HepG2 (cell line): ENCODE measurements around the gene POMT2.

Experiments used
- ZNF552 ChIP-seq: sonication (generic); formaldehyde crosslinking; IDR thresholded peaks from 2 replicates; pipeline ENCODE4 v1.9.0; 2022; ENCODE audit warnings: missing genetic modification reagents, mild to moderate bottlenecking, borderline replicate concordance
- TF ChIP-seq, protein P1 (sequence below): sonication (generic); formaldehyde crosslinking; IDR thresholded peaks from 2 replicates; pipeline ENCODE4 v1.8.0; 2022; ENCODE audit warnings: missing genetic modification reagents, low read depth, mild to moderate bottlenecking, borderline replicate concordance
- TF ChIP-seq, protein P2 (sequence below): sonication (generic); formaldehyde crosslinking; IDR thresholded peaks from 2 replicates; pipeline ENCODE4 v1.4.0; 2020; ENCODE audit warnings: missing genetic modification reagents

DNA sequence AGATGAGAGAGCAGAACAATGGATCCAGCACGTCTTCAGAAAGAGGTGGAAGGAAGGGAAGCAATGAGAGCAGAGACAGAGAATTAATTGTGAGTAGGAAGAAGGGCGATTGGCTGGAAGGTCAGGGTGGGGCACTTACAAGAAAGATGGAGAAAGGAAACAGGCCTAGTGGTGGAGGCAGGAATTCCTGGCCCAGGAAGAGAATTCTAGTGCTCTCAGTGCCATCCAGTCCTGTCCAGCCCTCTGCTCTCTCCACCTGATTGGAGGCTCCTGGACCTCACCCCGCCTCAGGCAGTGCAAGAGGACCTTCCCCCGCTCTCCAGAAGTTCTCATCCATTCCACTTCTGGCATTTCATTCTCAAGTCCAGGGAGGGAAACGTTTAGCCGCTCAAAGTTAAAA lies 92.6 kb downstream of the POMT2 start:
- TF ChIP-seq ZNF552 (CRISPR knock-in tag) = no peak
- TF ChIP-seq, protein P1, sequence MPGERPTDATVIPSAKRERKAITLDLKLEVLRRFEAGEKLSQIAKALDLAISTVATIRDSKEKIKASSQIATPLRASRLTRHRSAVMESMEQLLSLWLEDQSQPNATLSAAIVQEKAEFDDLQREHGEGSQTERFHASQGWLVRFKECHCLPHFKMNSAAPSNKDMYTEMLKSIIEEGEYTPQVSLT (CRISPR knock-in tag) = no peak
- TF ChIP-seq, protein P2, sequence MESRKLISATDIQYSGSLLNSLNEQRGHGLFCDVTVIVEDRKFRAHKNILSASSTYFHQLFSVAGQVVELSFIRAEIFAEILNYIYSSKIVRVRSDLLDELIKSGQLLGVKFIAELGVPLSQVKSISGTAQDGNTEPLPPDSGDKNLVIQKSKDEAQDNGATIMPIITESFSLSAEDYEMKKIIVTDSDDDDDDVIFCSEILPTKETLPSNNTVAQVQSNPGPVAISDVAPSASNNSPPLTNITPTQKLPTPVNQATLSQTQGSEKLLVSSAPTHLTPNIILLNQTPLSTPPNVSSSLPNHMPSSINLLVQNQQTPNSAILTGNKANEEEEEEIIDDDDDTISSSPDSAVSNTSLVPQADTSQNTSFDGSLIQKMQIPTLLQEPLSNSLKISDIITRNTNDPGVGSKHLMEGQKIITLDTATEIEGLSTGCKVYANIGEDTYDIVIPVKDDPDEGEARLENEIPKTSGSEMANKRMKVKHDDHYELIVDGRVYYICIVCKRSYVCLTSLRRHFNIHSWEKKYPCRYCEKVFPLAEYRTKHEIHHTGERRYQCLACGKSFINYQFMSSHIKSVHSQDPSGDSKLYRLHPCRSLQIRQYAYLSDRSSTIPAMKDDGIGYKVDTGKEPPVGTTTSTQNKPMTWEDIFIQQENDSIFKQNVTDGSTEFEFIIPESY (CRISPR knock-in tag) = no peak
